Right kidney (tissue), 1 donor: ENCODE results near the gene GPR78.
"Not testable (repeated sequence)": the region's sequence is repeated elsewhere in the genome, so short reads cannot be mapped to it uniquely, and the experiment has no call there.

Experiments used
- DNase-seq: peaks from one replicate; pipeline ENCODE4 v3.0.0-alpha.2; 2016

GPR78 gene

GRCh38 chr4:8616831-8617230, 36.6 kb downstream of the GPR78 start:
- DNase-seq: no peak

GRCh38 chr4:8617486-8618040, 37.4 kb downstream of the GPR78 start:
- no peak for DNase-seq

GRCh38 chr4:8618421-8618820, 38.2 kb downstream of the GPR78 start:
- no peak for DNase-seq

GRCh38 chr4:8618961-8619720, 38.9 kb downstream of the GPR78 start:
- DNase-seq: no peak

- DNase-seq: not testable (repeated sequence)
Measured at GRCh38 chr4:8621135-8621534, 40.9 kb downstream of the GPR78 start.

- not testable (repeated sequence) for DNase-seq
Measured at GRCh38 chr4:8624601-8625272, 44.5 kb downstream of the GPR78 start.

DNA sequence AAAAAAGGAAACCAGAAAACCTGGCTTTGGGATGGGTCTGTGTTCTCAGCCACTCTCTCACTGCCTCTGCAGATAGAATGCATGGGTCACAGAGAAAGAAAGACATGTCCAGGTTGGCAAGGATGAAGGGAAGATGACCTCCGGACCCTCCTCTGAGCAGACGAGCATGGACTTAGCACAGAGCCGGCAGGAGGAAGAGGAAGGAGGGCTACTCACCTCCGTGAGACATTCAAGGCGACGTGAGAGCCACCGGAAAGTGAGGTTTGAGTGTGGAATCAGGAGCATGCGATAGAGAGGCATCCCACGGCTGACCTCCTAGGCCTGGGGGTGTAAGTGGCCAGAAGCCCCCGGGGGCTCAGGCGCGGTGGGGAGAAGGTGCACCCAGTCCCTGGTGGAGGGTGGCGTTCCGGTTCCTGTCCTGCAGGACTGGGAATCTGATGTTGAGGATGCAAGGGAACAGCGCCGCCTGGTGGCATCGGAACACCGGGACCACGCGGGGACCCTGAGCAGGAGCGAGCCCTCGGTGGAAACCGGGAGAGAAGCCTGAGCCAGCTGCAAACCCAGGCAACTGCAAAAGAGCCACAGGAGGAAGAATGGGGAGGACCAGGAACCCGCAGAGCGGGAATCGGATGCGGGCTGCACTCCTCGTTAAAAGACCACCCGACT, 50.2 kb downstream of the GPR78 start:
- DNase-seq: not testable (repeated sequence)

DNA sequence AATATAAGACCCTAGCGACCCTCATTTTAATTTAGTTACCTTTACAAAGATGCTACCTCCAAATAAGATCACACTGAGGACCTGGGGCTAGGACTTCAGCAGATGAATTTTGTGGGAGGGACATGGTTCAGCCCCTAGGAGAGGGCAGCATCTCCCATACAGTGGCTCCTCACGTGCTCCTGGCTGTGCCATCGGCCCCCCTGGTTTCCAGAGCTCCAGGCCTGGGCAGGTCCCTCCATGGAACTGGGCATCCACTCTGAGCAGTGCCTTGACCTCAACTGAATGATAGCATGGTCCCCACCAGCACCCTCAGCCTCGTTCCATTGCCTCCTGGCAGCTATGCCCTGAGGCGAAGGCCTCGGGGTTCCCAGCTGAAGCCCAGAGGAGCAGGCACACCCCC, 51.7 kb downstream of the GPR78 start:
- not testable (repeated sequence) for DNase-seq

DNA sequence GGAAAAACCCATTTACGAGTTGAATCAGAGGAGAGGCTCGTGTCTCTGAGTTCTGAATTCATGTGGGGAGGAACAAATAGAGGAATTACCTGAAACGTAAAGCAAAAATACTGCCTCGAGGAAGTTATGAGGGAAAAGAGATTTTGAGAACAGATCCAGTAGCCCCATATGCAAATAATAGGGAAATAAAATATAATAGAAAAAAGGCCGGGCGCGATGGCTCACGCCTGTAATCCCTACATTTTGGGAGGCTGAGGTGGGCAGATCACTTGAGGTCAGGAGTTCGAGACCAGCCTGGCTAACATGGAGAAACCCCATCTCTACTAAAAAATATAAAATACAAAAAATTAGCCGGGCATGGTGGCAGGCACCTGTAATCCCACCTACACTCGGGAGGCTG, 54.6 kb downstream of the GPR78 start:
- DNase-seq: not testable (repeated sequence)

- not testable (repeated sequence) for DNase-seq
Measured at GRCh38 chr4:8635897-8636554, 55.8 kb downstream of the GPR78 start.
